GM21576 (cell line): ENCODE measurements around the gene NKAIN2.

Experiments
- ATAC-seq: cut with Tn5 transposase; IDR thresholded peaks from one replicate; pipeline ENCODE4 v1.9.1; 2021; ENCODE audit warnings: mild to moderate bottlenecking, moderate library complexity; ENCODE audit not compliant: unreplicated experiment

Gene NKAIN2

DNA sequence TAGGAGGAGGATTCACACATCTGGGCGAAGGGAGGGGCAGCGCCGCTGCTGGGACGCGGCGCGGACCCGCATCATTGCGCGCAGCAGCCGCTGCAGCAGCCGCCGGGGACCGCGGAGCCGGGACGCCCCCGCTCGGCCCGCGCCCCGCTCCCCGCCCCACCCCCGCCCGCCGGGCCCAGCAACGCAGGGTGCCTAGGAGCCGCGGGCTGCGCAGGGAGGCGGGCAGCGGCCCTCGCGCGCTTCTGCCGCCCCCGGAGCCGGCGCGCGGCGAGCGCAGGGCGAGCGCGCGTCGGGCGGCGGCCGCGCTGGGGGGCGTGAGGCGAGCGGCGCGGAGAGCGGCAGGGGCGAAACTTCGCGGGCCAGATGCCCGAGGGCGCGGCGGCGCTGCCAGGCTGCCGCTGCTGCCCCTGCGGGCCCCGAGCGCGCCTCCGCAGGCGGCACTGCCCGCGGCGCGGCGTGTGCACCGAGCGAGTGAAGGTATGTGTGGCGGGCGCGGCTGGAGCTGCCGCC lies at the start of gene NKAIN2:
NKAIN2 (plus strand) TSS at position 362 of the 510 bp plus-strand sequence.
- no peak for ATAC-seq

DNA sequence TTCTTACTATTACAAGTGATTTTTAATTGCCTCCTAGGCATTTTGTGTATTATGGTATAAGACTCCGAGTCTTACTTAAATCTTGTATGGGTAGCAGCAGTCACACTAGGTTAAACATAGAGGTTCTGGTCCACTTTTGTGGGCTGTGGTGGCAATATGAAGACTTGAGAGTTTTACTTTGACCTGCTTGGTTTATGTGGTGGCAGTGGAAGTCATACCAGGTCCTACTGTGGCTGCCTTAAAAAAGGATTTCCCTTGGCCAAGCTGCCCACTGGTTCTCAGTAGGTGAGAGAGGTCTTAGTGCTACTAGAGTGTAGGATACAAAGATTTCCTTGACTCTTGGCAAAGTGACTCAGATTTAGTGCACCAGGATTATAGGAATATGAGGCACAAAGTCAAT lies 44.2 kb upstream of the NKAIN2 start:
- ATAC-seq = no peak

DNA sequence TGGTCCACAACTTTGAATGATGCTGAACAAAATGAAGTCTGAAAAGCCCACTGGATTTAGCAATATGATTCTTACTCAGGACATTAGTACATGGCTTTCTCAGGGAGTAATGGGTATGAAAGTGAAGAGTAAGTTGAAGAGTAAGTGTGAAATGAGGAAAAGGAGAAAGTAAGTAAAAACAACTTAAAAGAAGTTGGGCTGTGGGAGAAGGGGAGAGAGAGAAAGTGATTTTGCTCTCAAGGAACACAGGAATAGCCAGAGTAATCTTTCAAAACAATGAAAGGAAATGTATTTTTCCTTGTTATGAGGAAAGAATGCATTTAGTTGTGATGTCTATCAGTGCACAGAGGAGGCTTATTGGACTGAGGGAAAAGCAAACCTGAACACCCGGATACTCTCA lies 39.8 kb upstream of the NKAIN2 start:
- ATAC-seq = no peak

DNA sequence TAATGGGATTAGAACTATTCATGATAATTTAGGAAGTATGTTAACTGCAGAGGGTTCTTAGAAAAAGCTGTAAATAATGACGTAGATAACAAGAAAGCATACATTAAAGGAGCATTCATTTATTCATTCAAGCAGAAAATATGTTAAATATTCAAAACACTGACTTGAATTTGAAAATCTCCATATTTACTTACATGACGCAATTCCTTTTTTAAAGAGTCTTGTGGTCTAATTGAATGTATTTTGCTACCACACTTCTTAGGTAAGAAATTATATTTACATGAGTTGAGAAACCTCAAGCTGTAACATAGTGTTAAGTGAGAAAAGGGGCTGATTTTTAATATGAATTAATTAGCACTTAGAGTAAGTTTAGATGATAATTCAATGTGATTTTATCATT lies 38.9 kb upstream of the NKAIN2 start:
- no peak for ATAC-seq

DNA sequence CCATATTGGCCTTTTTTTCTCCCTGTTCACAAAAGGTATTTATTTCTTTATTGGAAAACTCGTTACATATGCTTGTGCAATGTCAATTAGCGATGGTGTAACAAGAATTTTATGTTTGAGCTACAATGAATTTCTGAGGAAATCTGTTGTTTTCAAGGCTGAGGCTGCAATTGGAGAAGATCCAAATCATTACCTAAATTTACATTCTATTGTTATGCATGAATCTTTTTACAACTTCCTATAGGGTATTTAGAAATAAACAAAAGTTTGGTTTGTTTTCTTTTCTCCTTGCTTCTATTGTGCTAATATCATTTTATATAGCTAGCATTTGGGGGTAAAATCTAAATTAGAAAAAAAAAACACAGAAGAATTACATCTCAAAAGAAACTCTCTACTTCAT lies 34.7 kb upstream of the NKAIN2 start:
- ATAC-seq = no peak

DNA sequence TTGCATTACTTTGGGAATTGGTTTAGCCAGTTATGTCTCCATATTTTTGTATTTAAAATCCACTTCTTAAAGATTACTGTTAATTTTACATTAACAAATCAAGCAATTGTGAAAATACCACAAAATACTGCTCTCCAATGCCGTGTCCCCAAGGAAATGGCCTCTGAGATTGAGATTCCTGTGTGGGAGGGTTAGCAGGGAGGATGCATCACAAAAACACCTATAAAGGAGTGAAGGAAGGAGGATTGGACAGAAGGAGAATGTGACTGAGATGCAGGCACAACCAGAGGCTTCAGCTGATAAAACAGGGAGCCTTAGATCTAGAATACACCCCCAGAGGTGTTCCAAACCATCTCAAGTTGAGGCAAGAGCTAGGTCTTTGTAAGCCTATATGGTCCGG lies 34.2 kb upstream of the NKAIN2 start:
- ATAC-seq = no peak

DNA sequence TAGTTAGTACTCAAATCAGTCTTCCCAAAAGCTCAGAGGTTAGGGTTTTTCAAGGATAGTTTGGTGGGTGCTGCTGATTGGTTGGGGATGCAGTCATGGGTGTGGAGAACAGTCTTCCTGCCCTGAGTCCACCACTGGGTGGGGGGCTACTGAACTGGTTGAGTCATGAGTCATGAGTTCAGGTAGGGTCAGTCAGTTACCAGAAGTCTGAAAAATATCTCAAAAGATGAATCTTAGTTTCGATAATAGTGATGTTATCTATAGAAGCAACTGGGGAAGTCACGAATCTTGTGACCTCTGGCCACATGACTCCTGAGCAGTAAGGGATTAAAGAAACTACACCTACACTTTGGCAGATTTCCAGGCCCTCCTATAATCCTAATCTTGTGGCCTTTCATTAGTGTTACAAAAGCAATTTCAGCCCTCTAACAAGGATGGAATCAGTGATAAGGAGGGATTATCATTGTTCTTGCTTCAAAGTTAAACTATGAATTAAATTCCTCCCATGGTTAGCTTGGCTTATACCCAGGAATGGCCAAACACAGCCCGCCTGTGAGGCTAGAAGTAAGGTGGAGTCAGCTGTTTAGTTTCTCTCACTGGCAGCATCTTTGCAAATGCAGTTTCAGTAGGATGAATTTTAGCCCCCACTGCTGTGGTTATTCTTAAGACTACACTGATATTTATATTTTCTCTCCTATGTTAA lies 33.3 kb upstream of the NKAIN2 start:
- peak; percentile 53 for ATAC-seq

DNA sequence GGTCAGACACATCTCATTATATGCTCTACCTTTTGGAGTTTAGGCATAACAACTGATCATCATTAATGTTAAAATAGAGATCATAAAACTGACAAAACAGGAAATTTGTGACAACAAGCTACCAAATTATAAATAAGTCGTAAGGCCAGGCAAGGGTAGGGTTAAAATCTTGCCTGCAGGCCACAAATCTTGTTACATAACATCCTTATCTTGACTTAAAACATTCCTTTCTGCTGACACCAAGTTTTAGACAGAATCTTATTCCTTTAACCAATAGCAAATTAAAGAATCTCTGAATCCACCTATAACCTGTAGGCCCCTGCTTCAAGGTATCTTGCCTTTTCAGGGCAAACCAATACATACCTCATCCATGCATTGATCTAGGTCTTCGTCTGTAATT lies 32.5 kb upstream of the NKAIN2 start:
- ATAC-seq = no peak

DNA sequence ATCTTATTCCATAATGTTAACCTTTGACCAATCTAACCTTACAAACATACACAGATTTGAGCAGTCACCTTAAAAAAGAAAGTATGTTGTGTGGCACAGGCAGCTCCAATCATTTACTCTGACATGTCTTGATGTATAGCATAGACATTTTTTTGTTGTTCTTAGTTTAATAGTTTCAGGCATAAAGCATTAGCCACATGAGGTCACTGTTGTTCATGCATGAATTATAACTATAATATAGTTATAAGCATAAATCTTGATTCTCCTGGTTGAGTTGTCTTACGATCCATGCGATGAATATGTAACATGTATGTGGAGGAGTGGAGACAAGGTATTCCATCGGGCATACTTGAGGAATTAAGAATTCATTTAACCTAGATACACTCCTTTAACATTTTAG lies 26.1 kb upstream of the NKAIN2 start:
- no peak for ATAC-seq

DNA sequence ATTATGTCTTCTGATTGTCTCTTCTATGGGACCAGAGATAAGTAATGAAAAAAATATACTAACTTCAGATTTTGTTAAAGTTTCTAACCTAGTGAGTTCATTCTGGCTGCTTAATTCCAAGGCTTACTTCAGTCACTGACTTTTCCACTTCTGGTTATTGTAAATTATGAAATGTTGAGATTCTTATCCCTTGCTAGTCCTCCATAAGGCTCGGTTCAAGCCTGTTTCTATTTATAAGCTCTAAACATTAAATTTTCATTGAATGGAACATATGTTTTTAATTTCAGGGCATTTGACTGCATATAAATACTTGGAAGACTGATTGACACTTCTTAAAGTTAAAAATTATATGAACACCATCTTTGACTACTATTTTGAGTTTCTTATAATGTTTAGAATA lies 23.6 kb upstream of the NKAIN2 start:
- no peak for ATAC-seq

DNA sequence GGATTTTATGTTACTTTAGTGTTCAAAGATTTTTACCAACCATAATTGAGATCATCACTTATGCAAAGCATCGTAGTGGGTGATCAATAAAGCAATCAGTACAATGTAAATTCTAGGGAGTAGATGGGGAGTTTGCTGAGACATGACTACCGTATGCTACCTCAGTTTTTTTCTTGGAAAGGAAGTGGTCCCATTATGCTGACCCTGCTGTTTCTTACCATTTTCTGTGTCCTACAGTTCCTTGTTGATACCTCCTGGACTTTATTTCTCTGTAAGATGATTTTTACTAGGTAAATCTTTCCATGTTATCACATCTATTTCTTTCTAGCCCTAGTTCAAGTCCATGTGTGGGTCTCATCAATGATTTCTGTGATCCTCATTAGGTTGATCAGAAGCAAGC lies 19.3 kb upstream of the NKAIN2 start:
- no peak for ATAC-seq

DNA sequence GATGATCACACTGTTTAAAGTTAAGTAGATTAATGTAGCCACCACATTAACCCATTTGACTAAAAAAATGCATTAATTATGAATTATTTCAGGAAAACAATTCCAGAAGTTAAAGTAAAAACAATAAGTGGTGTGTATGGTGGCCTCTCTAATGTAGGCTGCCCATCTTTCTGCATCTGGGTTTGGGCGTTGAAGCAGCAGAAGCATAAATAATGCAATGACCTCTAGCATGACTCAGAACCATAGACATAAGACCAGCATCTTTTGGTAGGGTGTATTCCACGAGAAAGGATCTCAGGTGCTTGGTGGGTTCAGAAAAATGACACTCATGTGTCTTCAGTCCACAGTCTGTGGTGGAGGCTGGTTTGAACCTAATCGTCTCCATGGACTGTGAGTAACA lies 18.6 kb upstream of the NKAIN2 start:
- no peak for ATAC-seq

DNA sequence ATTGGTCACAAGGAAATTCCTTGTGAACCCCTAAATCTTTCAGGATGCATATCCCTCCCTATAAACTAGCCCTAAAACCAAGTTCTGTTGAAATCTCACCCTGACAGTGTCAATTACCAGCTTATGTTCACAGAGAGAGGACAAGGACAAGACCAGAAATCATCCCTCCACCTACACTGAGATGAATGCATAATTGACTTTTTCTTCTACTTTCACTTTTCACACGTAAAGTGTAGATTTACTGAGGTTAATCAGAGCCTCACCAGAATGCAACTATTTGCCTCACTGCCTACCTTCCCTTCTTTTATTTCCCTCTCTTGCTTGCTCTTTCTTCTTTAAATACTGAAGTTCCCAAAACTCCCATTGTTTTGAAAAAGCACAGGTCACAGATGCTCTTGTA lies 15.3 kb upstream of the NKAIN2 start:
- ATAC-seq = no peak

DNA sequence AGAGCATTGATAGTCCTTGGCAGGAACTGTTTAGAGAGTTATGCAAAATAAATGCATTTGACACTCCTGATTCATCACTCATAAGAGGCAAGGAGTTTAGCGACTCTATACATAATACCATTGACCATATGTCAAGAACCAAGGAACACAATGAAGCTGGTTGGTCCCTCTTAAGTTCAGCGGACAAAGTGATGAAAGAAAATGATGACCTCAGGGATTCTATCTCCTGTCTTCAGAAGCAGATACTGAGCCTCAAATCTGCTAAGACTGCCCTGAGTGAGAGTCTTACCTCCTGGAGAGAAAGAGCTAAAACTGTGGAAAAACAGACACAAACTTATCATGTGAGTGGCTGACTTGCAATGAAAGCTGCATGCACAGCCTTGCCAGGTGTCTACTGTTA lies 9.5 kb upstream of the NKAIN2 start:
- ATAC-seq = no peak

DNA sequence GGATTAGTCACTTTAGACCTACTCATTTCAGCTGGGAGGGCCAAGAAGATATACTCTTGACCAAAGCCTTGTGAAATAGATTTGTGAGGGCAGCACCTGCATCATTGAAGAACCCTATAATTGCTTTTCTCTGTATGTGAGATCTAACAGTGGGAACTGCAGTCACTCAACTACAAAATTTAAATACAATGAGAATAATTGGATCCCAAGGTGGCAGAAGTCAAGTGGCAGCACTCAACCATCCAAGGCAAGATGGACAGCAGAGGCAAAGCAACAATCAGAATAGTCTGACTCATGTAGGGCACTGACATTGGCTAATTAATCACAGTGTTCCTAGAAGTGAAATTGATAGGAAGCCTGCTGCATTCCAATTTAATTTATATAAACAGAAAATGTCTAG lies 8.9 kb upstream of the NKAIN2 start:
- ATAC-seq = no peak

DNA sequence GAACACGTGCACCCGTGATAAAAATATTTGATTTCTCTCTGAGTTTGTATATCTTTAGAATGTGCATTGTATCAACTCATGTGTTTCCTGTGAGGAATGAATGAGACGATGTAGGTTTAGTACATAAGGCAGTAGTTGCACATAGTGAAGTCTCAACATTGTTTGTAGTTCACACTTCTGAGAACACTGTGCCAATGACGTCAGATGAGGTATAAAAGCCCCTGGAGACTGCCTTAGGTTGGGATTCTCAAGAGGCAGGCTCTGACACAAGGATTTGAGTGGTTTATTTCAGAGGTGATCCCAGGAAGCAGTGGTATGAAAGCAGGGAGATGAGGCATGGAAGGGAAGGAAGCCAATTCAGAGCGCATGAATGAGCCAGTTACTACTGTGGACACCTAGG lies 2.6 kb upstream of the NKAIN2 start:
- no peak for ATAC-seq

DNA sequence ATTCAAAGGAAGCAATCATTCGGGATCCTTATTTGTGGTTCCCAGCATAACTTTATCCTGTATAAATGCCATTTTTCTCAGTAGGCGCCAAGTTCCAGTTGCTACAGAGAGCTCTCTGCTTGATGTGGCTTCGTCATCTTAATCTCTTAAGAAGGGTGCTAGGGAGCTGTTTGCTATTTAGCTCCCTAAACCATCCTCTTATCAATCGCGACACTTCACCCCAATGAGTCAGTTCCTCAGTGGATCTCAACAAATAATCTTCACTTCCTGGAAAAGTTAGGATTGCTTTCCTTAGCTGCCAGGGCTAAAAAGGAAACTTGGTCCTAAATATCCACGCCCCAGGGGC lies 1.3 kb upstream of the NKAIN2 start:
- peak; percentile 9 for ATAC-seq

DNA sequence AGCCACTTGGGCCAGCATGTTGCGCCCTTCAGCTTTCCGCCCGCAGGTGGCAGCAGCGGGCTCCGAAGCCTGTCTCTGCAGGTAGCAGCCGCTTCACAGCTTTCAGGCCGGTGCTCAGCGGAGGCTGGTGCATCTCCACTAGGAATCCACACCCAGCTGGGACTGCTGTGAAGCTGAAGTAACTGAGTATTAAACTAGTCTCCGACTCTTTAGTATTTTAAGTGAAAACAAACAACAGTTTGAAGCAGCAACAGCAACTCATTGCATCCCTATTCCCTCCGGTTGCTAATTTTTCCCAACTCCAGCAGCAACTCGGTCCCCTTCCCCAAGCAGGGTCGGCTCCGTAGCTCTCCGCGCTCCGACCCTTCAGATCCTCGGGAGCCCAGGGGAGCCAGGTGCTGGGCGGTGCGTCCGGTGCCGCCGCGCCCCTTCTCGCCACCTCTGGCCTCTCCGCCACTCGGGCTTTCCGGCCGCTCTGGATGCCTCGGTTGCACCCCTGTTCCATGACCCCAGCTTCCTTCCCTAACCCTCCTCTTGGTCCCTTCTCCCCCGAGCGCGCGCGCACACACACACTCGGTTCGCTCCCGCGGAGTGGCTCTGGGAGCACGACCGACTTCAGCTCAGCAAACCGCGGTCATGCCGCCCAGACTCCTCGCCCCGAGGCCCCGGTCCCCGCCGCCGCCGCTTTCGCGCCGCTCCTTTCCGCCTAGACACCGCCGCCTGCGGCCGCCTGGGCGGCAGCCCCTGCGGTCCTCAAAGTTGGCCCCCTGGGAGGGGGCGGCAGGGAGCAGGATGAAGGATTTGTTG lies 765 bp upstream of the NKAIN2 start:
- peak; percentile 97 for ATAC-seq

DNA sequence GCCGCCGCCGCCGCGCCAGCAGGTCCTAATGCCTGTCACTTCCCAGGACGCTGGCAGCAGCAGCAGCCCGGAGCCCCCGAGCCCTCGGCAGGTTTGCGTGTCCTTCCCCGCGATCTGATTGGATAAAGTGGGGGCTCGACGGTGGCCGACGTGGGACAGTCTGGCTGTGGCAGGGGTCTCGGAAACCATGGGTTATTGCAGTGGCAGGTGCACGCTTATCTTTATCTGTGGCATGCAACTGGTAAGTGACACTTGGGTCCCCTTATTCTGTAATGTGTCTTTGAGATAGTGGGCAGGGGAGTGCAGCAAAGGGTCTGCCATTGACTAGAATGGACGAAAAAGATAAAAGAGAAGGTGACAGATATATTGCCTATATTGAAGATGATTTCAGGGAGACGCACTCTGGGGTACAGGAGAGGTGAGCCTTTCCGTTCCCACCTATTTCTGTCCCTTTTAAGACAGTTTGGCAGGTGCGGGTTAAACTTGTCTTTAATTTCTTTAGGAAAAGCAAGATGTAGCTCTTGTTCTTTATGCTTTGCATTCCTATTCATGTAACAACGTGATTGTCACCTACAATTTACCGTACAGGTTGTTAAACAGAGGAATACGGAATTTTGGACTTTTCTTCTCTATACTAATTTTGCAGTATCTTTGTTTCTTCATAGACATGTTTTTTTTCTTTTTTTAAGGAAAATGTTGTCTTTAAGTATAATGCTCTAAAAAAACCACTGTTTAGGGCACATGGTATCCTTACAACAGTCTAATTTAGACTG lies 535 bp downstream of the NKAIN2 start:
- ATAC-seq = no peak

DNA sequence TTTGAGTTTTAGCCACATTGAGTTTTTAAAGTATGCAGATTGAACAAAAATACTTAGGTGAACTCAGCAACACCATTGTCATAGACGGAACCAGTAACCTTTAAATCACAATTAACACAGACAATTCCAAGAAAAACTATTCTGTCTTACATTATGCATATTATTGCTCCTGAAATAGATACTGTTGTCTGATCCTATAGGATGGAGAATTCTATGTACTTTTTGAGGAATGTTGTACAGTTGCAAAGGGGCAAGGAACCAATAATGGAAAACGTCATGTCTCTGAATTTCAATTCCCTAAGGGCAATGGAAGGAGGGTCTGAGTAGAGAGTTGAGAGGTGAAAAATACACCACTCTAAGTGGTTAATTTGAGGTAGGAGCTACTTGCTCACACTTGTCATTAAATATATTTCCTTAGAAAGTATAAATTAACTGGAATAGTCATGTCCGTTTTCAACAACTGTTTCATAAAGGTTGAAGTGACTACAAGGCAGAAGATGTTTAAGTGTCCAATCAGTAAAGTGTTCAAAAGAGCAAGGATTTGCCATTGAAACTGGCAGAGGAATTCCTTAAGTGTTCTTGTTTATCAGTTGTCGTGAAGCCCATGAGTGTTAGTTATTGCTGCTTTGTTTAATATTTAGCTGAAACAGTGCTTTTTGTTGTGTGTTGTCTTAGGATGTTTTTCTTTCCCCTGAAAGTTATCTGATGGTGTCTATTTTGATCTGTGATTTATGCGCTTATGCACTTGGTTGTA lies 1.3 kb downstream of the NKAIN2 start:
- ATAC-seq = no peak

DNA sequence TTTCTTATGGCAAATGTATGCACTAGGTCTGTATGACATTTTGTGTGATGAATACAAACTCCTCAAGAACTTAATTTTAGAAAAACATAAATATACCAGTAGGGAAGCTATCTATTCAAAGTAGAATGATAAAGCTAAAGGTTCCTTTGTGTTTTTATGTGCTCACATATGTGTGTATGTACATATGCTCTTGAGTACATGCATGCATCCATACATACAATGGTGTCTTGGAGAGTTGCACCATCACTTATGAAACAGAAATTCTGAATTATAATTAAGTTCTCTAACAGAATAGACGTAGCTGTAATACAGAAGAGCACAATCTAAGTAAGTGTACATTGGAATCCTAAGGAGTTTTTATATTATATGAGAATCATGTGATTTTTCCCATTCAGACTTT lies 2.3 kb downstream of the NKAIN2 start:
- no peak for ATAC-seq
